ENCODE results near the gene FNDC7. TPM values are rescaled to one million over a fixed set of nuclear protein-coding genes. Genes with fewer than 3 reads are reported as not detected.

FNDC7 gene
- total RNA-seq, 4 donors from 2014 or later: not detected

DNA sequence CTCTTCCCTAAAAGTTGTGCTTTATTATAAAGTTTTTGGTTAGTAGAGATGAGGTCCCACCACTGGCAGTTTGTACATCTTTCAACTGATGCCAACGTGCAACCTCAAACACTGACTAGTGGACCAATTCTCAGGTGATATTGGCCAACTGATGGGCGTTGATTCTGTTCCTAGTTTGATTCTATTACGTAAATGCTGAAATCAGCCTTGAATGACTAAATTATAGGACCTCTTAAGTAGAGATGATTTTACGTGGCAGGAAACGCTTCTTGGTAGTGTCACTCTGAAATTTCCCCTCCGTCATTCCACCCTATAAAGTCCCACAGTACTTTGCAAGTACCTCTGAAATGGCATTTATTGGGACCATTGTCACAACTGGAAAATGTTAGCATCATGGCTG, 8.8 kb upstream of the FNDC7 start:
- TF ChIP-seq CTCF (IDR thresholded peaks at IDR 0.05; ENCODE audit: low read depth): no peak

DNA sequence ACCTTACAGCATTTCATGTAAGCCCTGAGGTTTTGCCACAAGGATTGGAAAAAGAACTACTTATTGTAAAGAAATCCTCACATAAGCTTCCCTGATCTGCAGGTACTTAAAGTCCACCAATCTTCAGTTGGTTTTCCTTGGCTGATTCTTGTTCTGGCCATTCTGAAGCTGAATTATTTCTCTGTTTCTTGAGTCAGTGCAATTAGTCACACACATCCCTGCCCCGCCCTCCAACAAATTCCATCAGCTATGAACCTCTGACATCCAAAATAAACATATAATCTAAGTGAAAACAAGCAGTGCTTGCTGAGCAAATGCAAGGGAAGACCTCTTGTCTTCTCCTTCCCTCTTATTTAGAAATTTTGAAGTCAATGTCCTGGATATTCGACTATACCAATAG, 8.2 kb upstream of the FNDC7 start:
- TF ChIP-seq CTCF (IDR thresholded peaks at IDR 0.05; ENCODE audit: low read depth): no peak

DNA sequence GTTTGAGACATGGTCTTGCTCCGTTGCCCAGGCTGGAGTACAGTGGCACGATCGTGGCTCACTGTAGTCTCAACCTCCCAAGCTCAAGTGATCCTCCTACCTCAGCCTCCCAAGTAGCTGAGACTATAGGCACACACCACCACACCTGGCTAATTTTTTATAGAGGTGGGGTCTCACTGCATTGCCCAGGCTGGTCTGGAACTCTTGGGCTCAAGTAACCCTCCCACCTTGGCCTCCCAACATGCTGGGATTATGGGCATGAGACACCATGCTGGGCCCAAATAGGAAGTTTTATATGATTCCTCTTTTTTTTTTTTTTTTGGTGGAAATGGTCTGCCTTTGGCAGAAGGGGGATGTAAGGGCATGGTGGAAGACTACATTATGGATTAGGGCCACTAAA, 6.1 kb upstream of the FNDC7 start:
- TF ChIP-seq CTCF (IDR thresholded peaks at IDR 0.05; ENCODE audit: low read depth): no peak

GRCh38 chr1:108708691-108709660, 3.7 kb upstream of the FNDC7 start:
- TF ChIP-seq CTCF (IDR thresholded peaks at IDR 0.05; ENCODE audit: low read depth): no peak

GRCh38 chr1:108715932-108716331, 3.2 kb downstream of the FNDC7 start:
- TF ChIP-seq CTCF (IDR thresholded peaks at IDR 0.05; ENCODE audit: low read depth): no peak

- no peak for TF ChIP-seq CTCF (IDR thresholded peaks at IDR 0.05; ENCODE audit: low read depth)
These were observed 3.9 kb downstream of the FNDC7 start for GRCh38 chr1:108716437-108717230.

DNA sequence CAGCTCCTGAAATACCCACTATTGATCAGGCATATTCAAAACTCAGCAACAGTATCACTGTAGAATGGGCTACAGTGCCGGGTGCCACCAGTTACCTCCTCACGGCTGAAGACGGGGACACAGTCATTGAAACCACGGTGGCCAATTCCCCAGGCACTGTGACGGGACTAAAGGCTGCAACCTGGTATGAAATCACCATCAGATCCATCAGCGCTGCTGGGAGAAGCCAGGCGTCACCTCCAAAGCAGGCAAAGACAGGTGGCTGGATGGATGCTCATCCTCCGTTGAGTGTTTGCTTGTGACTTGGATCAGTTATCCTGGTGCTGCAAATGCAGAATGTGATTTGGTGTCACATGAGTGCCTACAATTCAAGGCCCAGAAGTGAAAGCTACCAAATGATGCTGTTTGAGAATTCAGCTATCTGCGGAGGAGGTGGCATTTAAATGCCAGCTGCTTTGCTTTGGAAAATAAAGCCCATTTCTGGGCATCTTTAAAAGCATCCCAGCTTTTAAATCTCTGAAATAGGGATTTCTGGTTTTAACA, 5.1 kb downstream of the FNDC7 start:
- no peak for TF ChIP-seq CTCF (IDR thresholded peaks at IDR 0.05; ENCODE audit: low read depth)
